Measurements from ENCODE around the gene LONP2.
"Not testable (repeated sequence)": the region's sequence is repeated elsewhere in the genome, so short reads cannot be mapped to it uniquely, and the experiment has no call there.

LONP2 gene

GRCh38 chr16:48235556-48236136, 8.5 kb upstream of the LONP2 start:
- no peak for DNase-seq (ENCODE audit: low read depth in 1 of 2, low spot score in 1 of 2)

- no peak for DNase-seq (ENCODE audit: low read depth in 1 of 2, low spot score in 1 of 2)
Measured at GRCh38 chr16:48236286-48236685, 7.8 kb upstream of the LONP2 start.

GRCh38 chr16:48240147-48240546, 4.0 kb upstream of the LONP2 start:
- not testable (repeated sequence) for DNase-seq (ENCODE audit: low read depth in 1 of 2, low spot score in 1 of 2)

- no peak for DNase-seq (ENCODE audit: low read depth in 1 of 2, low spot score in 1 of 2)
Measured at GRCh38 chr16:48244863-48245195, 729 bp downstream of the LONP2 start.

GRCh38 chr16:48246066-48246465, 2.0 kb downstream of the LONP2 start:
- no peak for DNase-seq (ENCODE audit: low read depth in 1 of 2, low spot score in 1 of 2)

- DNase-seq (ENCODE audit: low read depth in 1 of 2, low spot score in 1 of 2), result no peak
Measured at GRCh38 chr16:48247311-48247710, 3.2 kb downstream of the LONP2 start, which contains the start of gene ABCC11. ABCC11 (minus strand) TSS chr16:48247539; CDS start chr16:48231921, 15,618 bp downstream.

GRCh38 chr16:48250520-48251278, 6.6 kb downstream of the LONP2 start:
- DNase-seq (ENCODE audit: low read depth in 1 of 2, low spot score in 1 of 2), result no peak

- DNase-seq (ENCODE audit: low read depth in 1 of 2, low spot score in 1 of 2), result no peak
Measured at GRCh38 chr16:48252013-48252412, 7.9 kb downstream of the LONP2 start.

- no peak for DNase-seq (ENCODE audit: low read depth in 1 of 2, low spot score in 1 of 2)
Measured at GRCh38 chr16:48256579-48257177, 12.6 kb downstream of the LONP2 start.

- no peak for DNase-seq (ENCODE audit: low read depth in 1 of 2, low spot score in 1 of 2)
Measured at GRCh38 chr16:48261569-48261968, 17.5 kb downstream of the LONP2 start.

- DNase-seq (ENCODE audit: low read depth in 1 of 2, low spot score in 1 of 2), result no peak
Measured at GRCh38 chr16:48262631-48263030, 18.5 kb downstream of the LONP2 start.

- no peak for DNase-seq (ENCODE audit: low read depth in 1 of 2, low spot score in 1 of 2)
Measured at GRCh38 chr16:48269011-48269410, 24.9 kb downstream of the LONP2 start.

GRCh38 chr16:48271728-48272127, 27.6 kb downstream of the LONP2 start:
- DNase-seq (ENCODE audit: low read depth in 1 of 2, low spot score in 1 of 2), result no peak

GRCh38 chr16:48272837-48273421, 28.8 kb downstream of the LONP2 start:
- DNase-seq (ENCODE audit: low read depth in 1 of 2, low spot score in 1 of 2), result no peak

GRCh38 chr16:48274476-48274875, 30.4 kb downstream of the LONP2 start:
- DNase-seq (ENCODE audit: low read depth in 1 of 2, low spot score in 1 of 2), result no peak

- DNase-seq (ENCODE audit: low read depth in 1 of 2, low spot score in 1 of 2), result no peak
Measured at GRCh38 chr16:48276102-48276501, 32.0 kb downstream of the LONP2 start.

GRCh38 chr16:48277158-48277557, 33.1 kb downstream of the LONP2 start:
- no peak for DNase-seq (ENCODE audit: low read depth in 1 of 2, low spot score in 1 of 2)

GRCh38 chr16:48279199-48279598, 35.1 kb downstream of the LONP2 start:
- DNase-seq (ENCODE audit: low read depth in 1 of 2, low spot score in 1 of 2), result no peak

GRCh38 chr16:48280546-48280945, 36.4 kb downstream of the LONP2 start:
- no peak for DNase-seq (ENCODE audit: low read depth in 1 of 2, low spot score in 1 of 2)

- no peak for DNase-seq (ENCODE audit: low read depth in 1 of 2, low spot score in 1 of 2)
Measured at GRCh38 chr16:48282636-48283263, 38.6 kb downstream of the LONP2 start.

GRCh38 chr16:48284772-48285409, 40.8 kb downstream of the LONP2 start:
- DNase-seq (ENCODE audit: low read depth in 1 of 2, low spot score in 1 of 2), result no peak
